NB4 (cell line): ENCODE results near the gene WDR31.
"Not testable (repeated sequence)": the region's sequence is repeated elsewhere in the genome, so short reads cannot be mapped to it uniquely, and the experiment has no call there.

Experiments used
- CTCF ChIP-seq: IDR thresholded peaks from one replicate; pipeline ENCODE4 v1.5.1; 2012; ENCODE audit warnings: low read depth, low read length
- POLR2A ChIP-seq: IDR thresholded peaks from 2 replicates; pipeline ENCODE4 v1.6.1; 2011; ENCODE audit warnings: mild to moderate bottlenecking; ENCODE audit not compliant: insufficient read length; ENCODE audit errors: extremely low read depth
- TF ChIP-seq, protein P1 (sequence below): IDR thresholded peaks from 2 replicates; pipeline ENCODE4 v1.6.1; 2011; ENCODE audit warnings: low read depth, low read length

- TF ChIP-seq CTCF, POLR2A: not testable (repeated sequence)
- TF ChIP-seq, protein P1, sequence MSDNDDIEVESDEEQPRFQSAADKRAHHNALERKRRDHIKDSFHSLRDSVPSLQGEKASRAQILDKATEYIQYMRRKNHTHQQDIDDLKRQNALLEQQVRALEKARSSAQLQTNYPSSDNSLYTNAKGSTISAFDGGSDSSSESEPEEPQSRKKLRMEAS: not testable (repeated sequence)
These were observed 25.6 kb upstream of the WDR31 start for GRCh38 chr9:113365652-113366051.
